SKM-1 (cell line): ENCODE measurements around the gene SOCS2.
"Not testable (repeated sequence)": the region's sequence is repeated elsewhere in the genome, so short reads cannot be mapped to it uniquely, and the experiment has no call there.

Experiments
- DNase-seq: peaks from one replicate; lab custom pipeline; 2025; ENCODE audit not compliant: unreplicated experiment; lab: John Stamatoyannopoulos, UW

SOCS2 gene

DNA sequence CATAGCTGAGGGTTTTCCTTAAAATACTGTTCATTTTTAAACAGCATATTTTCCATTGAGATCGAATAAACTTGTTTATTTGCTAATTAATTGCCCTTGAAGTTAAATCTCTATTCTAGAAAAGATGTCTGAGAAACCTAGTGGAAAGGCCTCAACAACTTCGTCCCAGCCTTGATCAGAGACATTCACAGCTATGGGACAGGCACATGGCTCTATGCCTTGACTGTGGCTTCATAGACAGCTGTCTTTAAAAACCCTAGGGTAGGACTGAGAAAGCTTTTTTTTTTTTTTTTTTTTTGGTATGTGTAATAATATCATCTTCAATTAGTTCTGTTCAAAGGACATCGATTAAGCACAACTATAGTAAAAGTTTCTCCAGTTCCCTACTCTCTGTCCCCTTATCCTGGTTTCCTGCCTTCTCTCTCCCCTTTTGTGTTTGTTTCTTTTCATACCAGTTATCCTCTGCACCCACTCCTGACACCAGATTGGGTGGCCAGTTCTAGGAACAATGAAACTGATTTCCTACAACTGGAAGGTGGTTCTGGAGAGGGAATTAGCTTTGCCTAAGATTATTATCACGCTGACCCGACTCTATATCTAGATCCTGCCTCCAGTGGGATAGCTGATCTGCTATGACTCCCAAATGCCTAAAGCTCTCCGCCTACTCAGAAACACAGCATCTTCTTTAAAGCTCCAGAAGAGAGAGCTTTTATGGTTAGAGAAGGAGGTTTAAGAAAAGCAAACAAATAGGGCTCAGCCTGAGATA lies 20.3 kb downstream of the SOCS2 start:
- DNase-seq = no peak

DNA sequence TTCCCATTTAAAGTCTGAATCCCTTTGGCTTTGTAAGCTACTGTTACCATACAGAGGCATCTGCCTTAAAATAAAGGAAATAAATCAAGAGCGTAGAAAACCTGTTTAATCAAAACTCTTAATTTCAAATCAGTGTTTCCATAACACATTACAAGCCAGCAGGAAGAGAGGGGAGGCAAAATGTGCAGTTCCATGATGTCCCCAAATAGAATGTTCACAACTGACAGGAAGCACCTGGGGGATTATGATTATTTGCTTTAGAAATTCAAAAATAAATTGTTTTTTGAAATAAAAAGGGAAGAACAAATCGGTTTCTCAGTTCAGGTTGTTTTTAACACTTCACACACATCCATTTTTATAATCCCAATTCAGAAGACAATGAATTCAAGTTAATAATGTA lies 21.4 kb downstream of the SOCS2 start:
- DNase-seq = no peak

DNA sequence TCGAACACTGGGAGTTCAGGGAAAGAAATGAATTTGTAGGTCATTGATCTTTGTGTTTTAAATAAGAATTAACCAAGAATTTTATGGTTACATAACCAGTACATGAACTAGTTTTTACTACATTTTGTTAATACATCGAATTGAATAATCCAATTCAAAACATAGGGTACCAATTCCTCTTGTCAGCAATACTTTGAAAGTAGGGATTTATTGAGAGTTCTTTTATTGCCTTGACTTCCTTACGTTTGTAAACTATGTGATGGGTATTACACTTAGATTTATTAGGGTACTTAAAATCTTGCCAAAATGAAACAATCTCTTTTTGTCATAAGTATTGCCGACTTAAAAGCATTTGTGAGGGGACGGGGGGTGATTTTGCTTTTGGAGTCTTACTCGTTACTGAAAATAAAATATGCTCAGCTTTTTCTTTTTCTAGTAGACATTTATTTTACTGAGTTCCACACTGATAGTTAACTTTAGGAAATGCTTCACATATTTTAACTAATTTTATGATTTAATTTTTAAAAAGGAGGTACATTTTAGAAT lies 22.4 kb downstream of the SOCS2 start:
- DNase-seq = no peak

DNA sequence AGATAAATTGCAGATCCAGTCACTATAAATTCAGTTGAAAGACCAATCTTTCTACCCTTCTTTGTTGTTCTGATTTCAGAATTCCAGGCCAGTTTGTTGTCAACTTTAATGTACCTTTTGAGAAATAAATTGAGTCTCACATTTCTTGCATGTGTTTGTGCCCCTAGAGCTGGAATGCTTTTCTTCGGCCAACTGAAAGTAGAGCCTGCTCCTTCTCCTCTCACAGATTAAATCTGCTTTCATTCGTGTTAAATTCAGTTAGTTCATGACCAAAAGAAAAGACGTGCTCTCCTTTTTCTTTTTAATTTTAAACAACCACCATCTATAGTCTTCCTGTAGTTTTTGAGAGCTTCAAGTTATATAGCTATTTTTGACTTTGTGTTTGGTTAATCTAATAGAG lies 22.9 kb downstream of the SOCS2 start:
- DNase-seq = no peak

DNA sequence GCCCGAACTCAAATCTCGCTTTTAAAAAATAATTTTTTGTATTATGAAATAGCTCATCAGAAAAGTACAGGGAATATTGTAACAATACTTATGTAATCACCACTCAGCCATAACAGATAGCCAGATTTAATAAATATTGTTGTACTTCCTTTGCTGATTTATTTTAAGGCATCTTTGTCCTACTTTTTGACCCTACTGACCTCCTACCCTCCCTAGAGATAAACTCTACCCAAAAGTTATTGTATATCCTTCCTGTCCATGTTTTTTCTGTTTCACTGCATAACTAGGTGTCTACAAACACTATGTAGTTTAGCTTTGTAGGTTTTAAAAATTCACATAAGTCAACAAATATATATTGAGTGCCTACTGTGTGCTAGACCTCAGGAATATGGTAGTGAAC lies 25.1 kb downstream of the SOCS2 start:
- DNase-seq = no peak

DNA sequence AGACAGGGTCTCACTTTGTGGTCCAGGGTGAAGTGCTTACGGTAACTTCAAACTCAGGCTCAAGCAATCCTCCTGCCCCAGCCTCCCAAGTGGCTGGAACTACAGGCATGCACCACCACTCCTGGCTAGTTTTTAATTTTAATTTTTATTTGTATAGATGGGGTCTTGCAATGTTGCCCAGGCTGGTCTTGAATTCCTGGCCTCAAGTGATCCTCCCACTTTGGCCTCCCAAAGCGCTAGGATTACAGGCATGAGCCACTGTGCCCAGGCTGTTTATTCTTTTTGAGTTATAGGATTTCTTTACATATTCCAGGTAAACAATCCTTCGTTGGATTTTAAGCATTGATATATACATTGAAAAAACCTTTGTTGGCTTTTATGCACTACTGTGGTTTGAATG lies 26.7 kb downstream of the SOCS2 start:
- no peak for DNase-seq

DNA sequence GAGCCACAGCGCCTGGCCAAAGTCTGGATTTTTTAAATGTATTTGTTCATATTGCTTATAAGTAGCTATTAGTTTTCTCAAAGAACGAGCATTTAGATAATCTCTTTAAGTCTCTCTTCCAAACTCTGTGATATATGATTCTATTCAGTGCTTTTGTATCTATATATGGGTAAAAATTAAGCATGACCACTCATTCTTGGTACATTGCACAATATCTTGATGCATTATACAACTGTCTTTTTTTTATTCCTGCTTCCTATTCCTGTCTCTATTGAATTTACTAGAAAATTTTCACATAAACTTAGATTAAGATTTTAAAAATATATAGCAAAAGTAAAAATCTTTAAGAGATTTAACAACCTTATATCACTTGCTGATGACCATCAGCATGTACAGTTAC lies 29.1 kb downstream of the SOCS2 start:
- no peak for DNase-seq

DNA sequence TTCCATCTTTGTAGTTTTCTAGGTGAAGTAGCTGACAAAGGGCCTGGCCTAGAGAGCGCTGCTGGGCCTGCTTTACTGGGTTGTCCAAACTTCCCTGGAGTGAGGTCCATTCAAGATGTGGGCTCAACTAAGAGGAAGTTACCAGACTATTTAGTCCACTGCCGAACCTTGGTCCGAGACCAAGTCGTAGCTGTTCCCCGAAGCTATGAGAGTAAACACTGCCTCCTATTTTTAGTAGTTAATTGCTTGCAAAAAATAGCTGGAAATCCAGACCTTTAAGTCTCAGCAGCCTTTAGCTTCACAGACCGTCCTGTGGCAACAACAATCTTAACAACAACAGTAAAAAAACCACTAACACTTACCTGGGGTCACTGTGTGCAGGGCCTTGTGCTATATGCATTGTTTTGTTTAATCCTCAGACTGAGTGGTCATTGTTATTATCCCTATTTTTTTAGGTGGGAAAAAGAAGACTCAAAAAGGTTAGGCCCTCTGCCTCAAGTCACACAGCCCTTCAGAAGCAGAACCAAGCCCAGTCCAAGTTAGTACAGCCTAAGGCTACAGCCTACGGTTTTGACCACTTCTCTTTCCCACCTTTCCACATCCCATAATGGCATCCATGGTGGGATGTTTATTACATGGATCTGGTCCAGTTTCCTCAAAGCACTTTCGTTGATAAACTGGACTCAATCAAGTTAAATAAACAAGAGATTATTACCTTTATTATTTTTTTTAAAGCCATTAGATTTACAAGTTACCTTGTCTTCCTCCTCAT lies 30.6 kb downstream of the SOCS2 start:
- DNase-seq = no peak

DNA sequence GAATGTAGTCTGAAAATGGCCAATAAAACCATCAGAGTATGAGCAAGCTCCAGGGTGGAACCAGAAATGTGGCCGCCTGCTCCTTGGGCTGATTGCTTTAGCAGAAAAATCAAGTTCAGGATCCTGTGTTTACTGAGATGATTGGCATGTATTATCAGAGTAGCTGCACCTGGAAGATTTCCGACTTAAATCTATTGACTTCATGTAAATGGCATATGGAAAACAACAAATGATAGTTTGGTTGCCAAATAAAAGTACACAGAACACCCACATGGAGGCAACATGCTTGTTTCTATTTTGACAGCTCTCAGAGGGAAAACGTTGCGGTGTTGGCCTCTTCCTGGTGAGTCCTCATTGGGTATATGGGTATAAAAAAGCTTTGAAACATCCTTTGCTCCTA lies 31.3 kb downstream of the SOCS2 start:
- DNase-seq = no peak

DNA sequence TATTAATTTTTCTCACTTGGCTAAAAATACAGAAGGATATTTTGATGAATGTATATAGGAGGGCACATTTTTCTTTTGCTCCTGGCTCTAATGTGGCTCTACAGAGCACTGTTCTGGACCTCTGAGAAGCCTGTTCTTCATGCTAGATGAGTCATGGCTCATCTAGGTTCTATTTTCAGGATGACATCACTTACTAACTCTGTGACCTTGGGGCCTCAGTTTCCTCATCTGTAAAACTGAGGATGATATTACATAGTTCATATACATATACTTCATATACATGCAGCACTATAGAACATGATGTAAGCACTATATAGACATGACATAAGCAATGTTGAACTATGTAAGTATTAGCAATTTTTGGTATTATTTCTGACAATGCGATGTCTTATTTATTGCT lies 35.8 kb downstream of the SOCS2 start:
- DNase-seq = no peak

DNA sequence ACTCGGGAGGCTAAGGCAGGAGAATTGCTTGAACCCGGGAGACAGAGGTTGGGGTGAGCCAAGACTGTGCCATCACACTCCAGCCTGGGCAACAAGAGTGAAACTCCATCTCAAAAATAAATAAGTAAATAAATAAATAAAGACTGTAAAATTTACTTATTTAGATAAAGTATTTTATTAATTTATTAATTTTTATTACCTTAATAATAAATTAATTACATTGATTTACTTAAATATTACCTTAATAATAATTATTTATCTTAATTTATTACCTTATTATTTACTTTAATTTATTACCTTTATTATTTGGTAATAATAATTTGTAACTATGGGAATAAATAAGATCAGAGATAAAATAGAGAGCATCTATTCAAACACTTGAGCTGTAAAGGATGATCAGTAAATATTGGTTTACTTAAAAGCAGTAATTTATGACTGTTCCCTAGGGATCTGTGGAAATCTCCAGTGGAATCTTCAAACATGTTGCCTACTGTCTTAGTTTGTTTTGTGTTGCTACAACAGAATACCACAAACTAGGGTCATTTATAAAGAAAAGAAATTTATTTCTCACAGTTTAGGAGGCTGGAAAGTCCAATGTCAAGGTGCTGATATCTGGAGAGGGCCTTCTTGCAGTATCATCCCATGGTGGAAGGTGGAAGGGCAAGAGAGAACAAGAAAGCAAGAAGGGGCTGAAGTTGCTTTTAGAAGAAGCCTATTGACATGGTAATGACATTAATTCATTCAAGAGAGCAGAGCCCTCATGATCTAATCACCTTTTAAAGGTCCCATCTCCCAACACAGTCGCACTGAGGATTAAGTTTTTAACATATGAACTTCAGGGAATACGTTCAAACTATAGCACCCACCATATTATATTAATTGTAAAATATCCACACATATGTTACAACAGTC lies 37.1 kb downstream of the SOCS2 start:
- no peak for DNase-seq

DNA sequence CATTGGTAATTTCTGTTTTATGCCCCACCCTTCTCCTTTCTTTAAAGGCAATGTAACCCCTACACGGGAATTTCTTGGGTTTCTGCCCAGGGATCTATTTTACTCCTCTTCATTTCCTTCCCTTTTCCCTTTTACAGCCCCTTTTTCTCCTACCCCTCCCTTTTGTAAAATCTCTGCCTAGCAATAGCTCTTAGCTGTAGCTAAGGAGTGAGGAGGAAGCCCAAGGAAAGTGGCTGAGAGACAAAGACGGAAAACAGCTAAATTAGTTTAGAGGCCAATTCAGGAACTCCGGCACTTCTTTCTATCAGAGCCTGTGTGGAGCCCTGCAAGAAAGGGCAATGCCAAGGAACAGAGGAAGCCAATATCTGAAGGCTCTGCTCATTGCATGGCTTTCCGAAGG lies 40.3 kb downstream of the SOCS2 start:
- DNase-seq = no peak

DNA sequence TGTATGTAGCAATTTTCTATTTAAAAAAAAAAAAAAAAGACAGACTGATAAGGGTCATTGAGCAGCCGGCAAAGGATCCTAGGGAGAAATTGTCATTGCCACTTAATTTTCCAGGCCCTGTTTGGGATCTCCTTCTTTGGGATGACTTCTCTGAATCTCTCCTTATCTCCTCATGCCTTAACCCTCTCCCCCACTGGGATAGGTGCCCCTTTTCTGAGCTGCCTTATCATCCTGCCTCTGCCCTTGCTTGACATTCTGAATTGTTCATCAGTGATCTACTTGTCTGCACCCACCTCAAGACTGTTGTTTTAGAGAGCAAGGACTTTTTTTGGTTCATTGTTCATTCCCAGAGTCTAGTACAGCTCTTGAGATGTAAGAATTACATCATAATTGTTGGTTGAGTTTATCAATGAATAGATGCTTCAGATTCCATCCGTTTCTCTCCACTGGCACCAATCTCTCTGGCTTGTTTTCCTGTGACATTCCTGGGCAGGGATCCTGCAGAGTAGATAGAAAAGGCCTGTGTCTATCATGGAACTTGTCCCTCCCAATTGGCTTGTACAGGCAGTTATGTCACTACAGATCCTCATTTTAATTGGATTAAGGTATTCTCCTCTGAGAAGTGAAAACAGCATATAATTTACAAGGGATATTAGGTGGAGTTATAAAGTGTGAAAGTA lies 42.6 kb downstream of the SOCS2 start:
- DNase-seq = no peak

DNA sequence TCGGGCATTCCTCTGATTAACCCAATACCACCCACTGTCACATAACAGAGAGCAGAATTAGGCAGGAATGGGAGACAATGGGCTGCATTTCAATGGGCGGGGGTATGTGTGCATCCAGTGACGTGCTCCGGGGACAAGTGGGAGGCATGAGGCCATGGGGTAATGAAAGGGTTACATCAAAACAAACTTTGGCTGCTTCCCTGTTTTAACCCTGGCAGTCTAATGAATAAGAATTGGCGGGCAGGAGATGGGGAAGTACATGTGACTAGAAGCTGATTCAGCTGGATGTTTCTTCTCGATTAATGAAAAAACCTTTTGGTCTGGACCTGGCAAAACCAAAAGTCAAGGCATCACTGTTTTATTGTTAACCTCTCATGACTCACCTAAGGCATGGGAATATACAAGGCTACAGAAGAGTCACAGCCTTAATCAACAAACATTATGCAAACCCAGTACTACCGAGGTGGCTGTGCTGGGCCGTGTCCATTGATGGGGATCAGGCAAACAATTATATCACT lies 44.2 kb downstream of the SOCS2 start:
- no peak for DNase-seq

DNA sequence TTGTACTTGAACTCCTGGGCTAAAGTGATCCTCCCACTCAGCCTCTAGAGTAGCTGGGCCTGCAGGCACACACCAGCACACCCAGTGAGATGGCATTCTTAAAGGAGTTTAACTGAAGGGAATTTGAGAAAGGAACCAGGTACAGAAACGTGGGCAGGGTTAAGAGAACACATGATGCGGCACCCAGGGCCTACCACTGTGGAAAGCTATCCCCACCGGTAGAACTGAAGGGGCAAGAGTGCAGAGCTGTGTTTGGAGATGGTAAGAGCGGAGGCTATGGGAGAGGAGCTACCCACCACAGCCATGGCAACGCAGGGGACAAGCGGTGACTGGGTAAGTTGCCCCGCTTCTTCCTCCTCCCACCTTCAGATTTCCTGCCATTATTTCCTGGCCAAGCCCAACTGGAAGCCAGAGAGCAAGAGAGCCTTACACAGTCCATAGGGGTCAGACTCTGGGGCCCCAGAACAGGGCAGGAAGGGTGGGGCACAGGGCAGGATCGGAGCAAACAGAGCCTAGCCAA lies 46.5 kb downstream of the SOCS2 start:
- no peak for DNase-seq

DNA sequence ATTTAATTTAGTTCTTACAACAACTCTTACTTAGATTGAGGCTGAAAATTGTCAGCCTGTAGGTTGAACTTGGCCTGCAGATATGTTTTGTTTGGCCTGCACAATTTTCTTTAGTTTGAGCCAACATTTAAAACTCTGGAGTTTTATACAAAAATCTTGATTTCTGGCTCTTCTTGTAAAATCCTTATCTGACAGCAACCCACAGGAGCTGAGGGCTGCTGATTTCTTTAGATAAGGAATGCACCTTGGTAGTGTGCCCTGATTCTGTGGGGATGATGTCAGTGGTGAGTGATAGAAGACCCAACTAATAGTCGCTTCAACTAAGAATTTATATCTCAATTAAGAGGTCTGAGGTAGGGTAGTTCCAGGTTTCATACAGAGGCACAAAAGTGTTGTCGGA lies 49.5 kb downstream of the SOCS2 start:
- no peak for DNase-seq

DNA sequence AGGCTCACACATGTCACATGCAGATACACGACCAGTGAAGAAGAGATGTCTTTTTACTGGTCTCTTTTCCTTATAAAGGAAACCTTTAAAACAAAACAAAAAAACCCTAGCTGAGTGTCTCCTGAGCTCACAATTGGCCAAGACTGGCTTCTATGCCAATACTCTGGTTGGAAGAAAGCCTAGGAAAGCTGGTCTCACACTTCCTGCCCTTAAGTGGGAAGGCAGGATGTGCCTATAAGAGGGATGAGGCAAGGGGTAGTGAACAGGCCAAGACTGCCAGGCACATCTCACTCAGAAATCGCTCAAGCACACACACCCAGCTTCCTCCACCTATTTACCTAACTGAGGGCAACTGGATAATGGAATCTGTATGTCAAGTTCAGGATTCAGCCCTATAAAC lies 50.0 kb downstream of the SOCS2 start:
- no peak for DNase-seq

DNA sequence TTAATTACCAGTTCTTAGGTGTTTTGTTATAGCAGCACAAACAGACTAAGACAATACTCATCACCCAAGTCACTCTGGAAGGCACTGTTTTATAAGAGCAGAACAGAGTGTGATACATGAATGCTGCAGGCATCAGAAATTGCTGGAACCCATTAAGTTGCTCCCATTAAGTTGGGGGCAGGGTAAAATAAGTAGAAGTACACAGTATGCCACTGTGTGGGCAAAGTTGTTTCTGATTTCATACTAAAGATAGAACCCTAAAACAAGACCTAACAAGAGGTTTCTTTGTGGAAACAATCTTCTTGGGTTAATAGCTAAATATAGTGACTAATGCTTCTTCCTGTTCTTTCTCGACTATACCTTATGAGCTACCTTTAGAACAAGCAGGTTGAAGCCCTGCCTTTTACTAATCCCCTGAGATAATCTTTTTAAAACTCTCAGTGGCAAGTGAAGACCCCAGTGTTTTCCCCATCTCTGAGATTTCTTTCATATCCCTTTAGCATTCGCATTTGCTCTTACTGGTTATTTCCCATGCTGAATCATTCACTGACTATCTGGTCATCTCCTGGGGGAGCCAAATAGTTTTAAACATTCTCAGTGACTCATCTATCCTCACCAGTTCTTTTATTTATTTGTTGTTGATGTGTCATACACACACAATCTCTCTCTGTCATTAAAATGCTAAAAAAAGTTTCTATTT lies 52.3 kb downstream of the SOCS2 start:
- no peak for DNase-seq

DNA sequence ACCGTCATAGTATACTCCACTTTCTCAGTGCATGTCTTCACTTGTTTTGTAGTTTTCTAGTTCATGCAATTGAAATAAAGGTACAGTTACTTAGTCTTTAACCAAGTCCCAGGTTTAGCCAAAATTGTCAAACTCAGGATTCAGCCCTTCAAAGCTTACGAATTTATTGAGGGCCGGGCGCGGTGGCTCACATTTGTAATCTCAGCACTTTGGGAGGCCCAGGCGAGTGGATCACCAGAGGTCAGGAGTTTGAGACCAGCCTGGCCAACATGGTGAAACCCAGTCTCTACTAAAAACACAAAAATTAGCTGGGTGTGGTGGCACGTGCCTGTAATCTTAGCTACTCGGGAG lies 52.8 kb downstream of the SOCS2 start:
- not testable (repeated sequence) for DNase-seq

DNA sequence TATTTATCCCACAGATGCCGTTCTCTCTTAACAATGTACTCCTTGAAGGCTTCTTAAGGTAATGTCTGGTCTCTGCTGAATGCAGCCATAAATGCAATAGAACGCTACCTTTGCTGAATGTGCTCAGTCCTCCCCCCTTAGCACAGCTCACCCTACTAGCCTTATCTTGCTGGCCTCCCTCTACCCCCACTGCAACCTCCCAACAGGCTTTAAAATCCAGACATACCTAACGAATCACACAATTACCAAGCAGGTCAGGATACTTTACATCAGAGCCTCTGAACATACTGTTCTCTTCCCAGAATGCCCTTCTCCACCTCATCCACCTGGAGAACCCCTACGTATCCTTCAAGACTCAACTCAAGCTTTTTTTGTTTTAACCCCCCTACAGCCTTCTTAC lies 53.7 kb downstream of the SOCS2 start:
- DNase-seq = no peak
